GM13976 (cell line): ENCODE data around the gene MCOLN3.

Experiments used
- DNase-seq: peaks from one replicate; pipeline ENCODE4 v3.0.0; 2012; ENCODE audit warnings: low spot score
- in situ Hi-C: fragments of 300-500 bp; cut with MboI; formaldehyde crosslinking; loops from one replicate; pipeline ENCODE4 v1.12.0; 2022; ENCODE audit warnings: low sequenced_read_pairs, mixed read lengths, inconsistent platforms; ENCODE audit not compliant: unreplicated experiment
- TF ChIP-seq, protein P1 (sequence below): IDR thresholded peaks from 2 replicates; pipeline ENCODE4 v1.5.1; 2012; ENCODE audit warnings: borderline replicate concordance, mild to moderate bottlenecking; ENCODE audit not compliant: insufficient read depth; ENCODE audit errors: extremely low read depth, missing control alignments, control extremely low read depth

The MCOLN3 gene

DNA sequence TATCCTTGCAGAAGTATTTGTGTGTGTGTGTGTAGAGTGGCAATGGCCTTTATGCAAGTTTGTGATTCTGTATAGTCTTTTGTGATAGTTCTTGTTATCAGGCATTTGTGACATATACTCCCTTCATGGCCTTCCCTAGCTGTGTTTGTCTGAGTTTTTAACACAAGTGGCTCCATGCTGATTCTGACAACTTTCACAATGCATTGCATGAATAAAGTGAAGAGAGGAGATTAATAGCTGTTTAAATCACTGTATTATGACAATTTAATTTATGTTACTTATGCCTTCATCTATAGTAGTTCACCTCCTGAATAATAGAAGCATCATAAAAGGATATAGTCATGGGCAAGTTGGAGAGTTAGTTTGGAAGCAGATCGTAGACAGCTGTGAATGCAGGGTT is 17.2 kb upstream of the MCOLN3 start:
- TF ChIP-seq, protein P1, sequence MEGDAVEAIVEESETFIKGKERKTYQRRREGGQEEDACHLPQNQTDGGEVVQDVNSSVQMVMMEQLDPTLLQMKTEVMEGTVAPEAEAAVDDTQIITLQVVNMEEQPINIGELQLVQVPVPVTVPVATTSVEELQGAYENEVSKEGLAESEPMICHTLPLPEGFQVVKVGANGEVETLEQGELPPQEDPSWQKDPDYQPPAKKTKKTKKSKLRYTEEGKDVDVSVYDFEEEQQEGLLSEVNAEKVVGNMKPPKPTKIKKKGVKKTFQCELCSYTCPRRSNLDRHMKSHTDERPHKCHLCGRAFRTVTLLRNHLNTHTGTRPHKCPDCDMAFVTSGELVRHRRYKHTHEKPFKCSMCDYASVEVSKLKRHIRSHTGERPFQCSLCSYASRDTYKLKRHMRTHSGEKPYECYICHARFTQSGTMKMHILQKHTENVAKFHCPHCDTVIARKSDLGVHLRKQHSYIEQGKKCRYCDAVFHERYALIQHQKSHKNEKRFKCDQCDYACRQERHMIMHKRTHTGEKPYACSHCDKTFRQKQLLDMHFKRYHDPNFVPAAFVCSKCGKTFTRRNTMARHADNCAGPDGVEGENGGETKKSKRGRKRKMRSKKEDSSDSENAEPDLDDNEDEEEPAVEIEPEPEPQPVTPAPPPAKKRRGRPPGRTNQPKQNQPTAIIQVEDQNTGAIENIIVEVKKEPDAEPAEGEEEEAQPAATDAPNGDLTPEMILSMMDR = no peak
- no peak for DNase-seq
- in situ Hi-C loops = no loop called here

DNA sequence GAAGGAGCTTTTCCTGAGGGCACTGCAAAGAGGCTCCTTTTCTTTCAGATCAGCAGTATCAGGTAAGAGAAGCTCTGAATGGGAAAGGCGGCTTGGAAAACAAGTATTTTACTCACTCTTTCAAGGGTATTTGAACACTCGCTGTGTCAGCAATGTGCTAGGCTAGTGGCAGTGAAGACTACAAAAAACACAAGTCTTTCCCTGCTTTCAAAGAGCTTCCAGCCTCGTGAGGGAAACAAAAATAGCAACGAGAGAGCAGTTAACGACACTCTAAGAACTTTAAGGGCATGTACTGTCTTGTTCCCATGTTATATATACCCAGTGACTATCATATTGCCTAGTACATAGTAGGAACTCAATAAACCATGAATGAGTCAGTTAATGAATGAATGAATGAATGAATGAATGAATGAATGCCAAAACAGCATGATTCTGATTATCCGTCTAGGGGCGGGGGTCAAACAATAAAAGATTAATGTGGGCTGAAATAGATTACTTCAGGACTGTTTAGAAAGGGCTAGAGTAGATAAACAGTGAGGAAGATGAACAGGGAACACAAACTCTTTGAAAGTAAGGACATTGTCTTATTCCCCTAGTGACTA is 14.2 kb upstream of the MCOLN3 start:
- DNase-seq = no peak
- TF ChIP-seq, protein P1 = no peak
- in situ Hi-C loops = no loop called here

GRCh38 chr1:85061711-85062424 is 13.6 kb upstream of the MCOLN3 start:
- DNase-seq = peak; percentile 92
- in situ Hi-C loops = no loop called here
- TF ChIP-seq, protein P1 = no peak

DNA sequence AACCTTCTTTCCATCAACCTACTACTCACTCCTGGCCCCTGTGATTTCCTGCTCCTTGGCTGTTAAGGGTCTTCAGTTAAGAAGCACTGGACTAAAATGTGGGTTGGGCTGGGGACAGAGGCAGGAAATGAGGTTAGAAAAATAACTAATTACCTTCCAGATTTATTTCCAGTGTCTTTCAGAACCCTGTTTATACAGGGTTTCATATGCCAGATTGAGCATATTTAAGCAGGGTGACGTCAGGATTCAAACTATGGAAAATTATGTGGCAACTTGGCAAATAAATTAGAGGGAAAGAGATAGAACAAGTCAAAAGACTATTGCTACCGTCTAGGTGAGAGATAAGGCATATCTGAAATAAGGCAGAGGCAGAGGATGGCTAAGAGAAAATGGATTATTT is 11.7 kb upstream of the MCOLN3 start:
- in situ Hi-C loops = no loop called here
- TF ChIP-seq, protein P1 = no peak
- DNase-seq = no peak

- in situ Hi-C loops = no loop called here
- TF ChIP-seq, protein P1 = no peak
- DNase-seq = no peak
Measured at GRCh38 chr1:85059563-85059962, 11.3 kb upstream of the MCOLN3 start.

GRCh38 chr1:85058786-85059185 is 10.5 kb upstream of the MCOLN3 start:
- in situ Hi-C loops = no loop called here
- DNase-seq = no peak
- TF ChIP-seq, protein P1 = no peak
